Measurements from ENCODE around the gene ARL8B. TPM values are rescaled to one million over a fixed set of nuclear protein-coding genes. Genes with fewer than 3 reads are reported as not detected.

The ARL8B gene
- polyA plus RNA-seq, 1 donor (not counting 4 experiments of a cell fraction or from before 2014, with no cell fraction given), result 102 TPM

DNA sequence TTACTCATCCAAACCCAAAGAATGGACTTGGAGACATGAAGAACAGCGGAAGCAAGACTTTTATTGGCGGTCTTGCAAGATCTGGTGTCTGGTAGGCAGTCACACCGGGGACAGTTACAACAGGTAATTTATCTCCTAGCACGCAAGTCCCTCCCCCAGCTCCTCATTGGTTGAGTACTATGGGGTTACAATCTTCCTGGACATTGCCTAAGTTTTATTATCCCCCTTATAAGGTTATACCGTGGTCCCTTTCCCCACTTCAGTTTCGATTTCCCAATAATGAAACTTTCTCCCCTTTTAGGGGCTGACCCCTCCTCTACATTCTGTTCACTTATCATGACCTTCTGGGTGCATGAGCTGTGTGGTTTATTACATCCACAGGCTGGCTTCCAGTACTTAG, 18.7 kb downstream of the ARL8B start:
- FAIRE-seq, result no peak

DNA sequence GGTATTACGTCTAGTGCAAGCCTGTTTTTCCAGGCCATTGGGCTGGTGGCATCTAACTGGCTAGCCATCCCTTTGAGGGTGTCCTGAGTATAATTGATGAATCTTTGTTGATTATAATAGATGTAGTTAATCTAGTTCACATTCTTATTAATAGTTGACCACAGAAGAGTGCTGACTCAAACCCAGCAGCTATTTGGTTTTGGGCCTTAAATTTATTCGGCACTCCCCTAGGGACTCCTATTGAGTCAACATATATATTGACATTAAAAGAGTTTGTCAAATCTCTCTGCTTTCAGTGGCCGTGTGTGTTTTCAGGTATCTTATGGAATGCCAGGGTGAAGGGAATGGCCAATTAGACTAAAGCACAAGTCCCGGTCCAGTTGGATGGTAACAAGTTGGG, 19.7 kb downstream of the ARL8B start:
- peaks cover 100% of the 10 kb centered on the region for H3K79me2 ChIP-seq (ENCODE audit: control insufficient read depth, insufficient read depth, low read length)
- no peak overlapping the region for H3K27ac ChIP-seq (ENCODE audit: control insufficient read depth, insufficient read depth, low read length)
- H3K36me3 ChIP-seq (ENCODE audit: control insufficient read depth in 2 of 2, extremely low read depth in 1 of 2, insufficient read depth in 2 of 2, low read length in 2 of 2), result no peaks in the 10 kb centered on the region
- no peaks in the 10 kb centered on the region for H3K9me1 ChIP-seq (ENCODE audit: control insufficient read depth, extremely low read depth, insufficient read depth, low read length)
- dilution Hi-C loops (cut with MboI; ENCODE audit: extremely low pct_ligation_motif_present, low sequenced_read_pairs), result loop anchor here (5.0 kb wide), 1 partner anchor 39 kb away; no protein-coding TSS in a partner anchor
- H2AFZ ChIP-seq (ENCODE audit: control insufficient read depth, low read length), result no peak overlapping the region
- DNase-seq (ENCODE audit: low read depth, low spot score), result no peak
- FAIRE-seq, result no peak
- no peaks in the 10 kb centered on the region for H3K27me3 ChIP-seq (ENCODE audit: control insufficient read depth, extremely low read depth, insufficient read depth, low read length)
- H3K4me3 ChIP-seq (ENCODE audit: control insufficient read depth in 2 of 3, extremely low read depth in 1 of 3, insufficient read depth in 2 of 3, low read depth in 1 of 3, low read length in 3 of 3), result no peak overlapping the region
- peaks cover 38% of the 10 kb centered on the region for H3K4me1 ChIP-seq (ENCODE audit: control insufficient read depth, extremely low read depth, insufficient read depth, low read length)
- no peaks in the 10 kb centered on the region for H3K9me3 ChIP-seq (ENCODE audit: control insufficient read depth, low read depth, low read length)
- H4K20me1 ChIP-seq (ENCODE audit: control insufficient read depth, extremely low read depth, insufficient read depth, low read length), result peaks cover 10% of the 10 kb centered on the region
- TF ChIP-seq, protein P1, sequence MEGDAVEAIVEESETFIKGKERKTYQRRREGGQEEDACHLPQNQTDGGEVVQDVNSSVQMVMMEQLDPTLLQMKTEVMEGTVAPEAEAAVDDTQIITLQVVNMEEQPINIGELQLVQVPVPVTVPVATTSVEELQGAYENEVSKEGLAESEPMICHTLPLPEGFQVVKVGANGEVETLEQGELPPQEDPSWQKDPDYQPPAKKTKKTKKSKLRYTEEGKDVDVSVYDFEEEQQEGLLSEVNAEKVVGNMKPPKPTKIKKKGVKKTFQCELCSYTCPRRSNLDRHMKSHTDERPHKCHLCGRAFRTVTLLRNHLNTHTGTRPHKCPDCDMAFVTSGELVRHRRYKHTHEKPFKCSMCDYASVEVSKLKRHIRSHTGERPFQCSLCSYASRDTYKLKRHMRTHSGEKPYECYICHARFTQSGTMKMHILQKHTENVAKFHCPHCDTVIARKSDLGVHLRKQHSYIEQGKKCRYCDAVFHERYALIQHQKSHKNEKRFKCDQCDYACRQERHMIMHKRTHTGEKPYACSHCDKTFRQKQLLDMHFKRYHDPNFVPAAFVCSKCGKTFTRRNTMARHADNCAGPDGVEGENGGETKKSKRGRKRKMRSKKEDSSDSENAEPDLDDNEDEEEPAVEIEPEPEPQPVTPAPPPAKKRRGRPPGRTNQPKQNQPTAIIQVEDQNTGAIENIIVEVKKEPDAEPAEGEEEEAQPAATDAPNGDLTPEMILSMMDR (optimal IDR thresholded peaks at IDR 0.05 in 1 of 3, IDR thresholded peaks at IDR 0.05 in 1 of 3, conservative IDR thresholded peaks at IDR 0.05 in 1 of 3; ENCODE audit: extremely low read depth in 1 of 3, insufficient read depth in 2 of 3, low read length in 3 of 3), result no peak
- no peak for TF ChIP-seq EZH2 (IDR thresholded peaks at IDR 0.05; ENCODE audit: low read length)
- H3K4me2 ChIP-seq (ENCODE audit: control insufficient read depth, extremely low read depth, insufficient read depth, low read depth, low read length), result no peak overlapping the region
- no peak overlapping the region for H3K9ac ChIP-seq (ENCODE audit: control insufficient read depth, extremely low read depth, insufficient read depth, low read length)

More for the DNA sequence above, 18.7 kb downstream of the ARL8B start:
- no peak for DNase-seq (ENCODE audit: low read depth, low spot score)
- Histone ChIP-seq H3K36me3 (ENCODE audit: control insufficient read depth in 2 of 2, extremely low read depth in 1 of 2, insufficient read depth in 2 of 2, low read length in 2 of 2) (no peaks in the 10 kb centered on the region), H2AFZ (ENCODE audit: control insufficient read depth, low read length) (no peak overlapping the region), H3K4me1 (ENCODE audit: control insufficient read depth, extremely low read depth, insufficient read depth, low read length) (peaks cover 46% of the 10 kb centered on the region), H3K4me2 (ENCODE audit: control insufficient read depth, extremely low read depth, insufficient read depth, low read depth, low read length) (no peak overlapping the region), H3K79me2 (ENCODE audit: control insufficient read depth, insufficient read depth, low read length) (peaks cover 99% of the 10 kb centered on the region), H3K27ac (ENCODE audit: control insufficient read depth, insufficient read depth, low read length) (no peak overlapping the region), H3K9me1 (ENCODE audit: control insufficient read depth, extremely low read depth, insufficient read depth, low read length) (no peaks in the 10 kb centered on the region), H4K20me1 (ENCODE audit: control insufficient read depth, extremely low read depth, insufficient read depth, low read length) (peaks cover 10% of the 10 kb centered on the region), H3K4me3 (ENCODE audit: control insufficient read depth in 2 of 3, extremely low read depth in 1 of 3, insufficient read depth in 2 of 3, low read depth in 1 of 3, low read length in 3 of 3) (no peak overlapping the region), H3K9ac (ENCODE audit: control insufficient read depth, extremely low read depth, insufficient read depth, low read length) (no peak overlapping the region), H3K9me3 (ENCODE audit: control insufficient read depth, low read depth, low read length) (no peaks in the 10 kb centered on the region), H3K27me3 (ENCODE audit: control insufficient read depth, extremely low read depth, insufficient read depth, low read length) (no peaks in the 10 kb centered on the region)
- dilution Hi-C loops (cut with MboI; ENCODE audit: extremely low pct_ligation_motif_present, low sequenced_read_pairs), result loop anchor here (5.0 kb wide), 1 partner anchor 39 kb away; no protein-coding TSS in a partner anchor
- TF ChIP-seq EZH2 (IDR thresholded peaks at IDR 0.05; ENCODE audit: low read length), result no peak
- TF ChIP-seq, protein P1 (optimal IDR thresholded peaks at IDR 0.05 in 1 of 3, IDR thresholded peaks at IDR 0.05 in 1 of 3, conservative IDR thresholded peaks at IDR 0.05 in 1 of 3; ENCODE audit: extremely low read depth in 1 of 3, insufficient read depth in 2 of 3, low read length in 3 of 3), result no peak

All from keratinocyte (primary cell).